Mesangial cell (primary cell): ENCODE data around the gene ABRAXAS1. TPM values are rescaled to one million over a fixed set of nuclear protein-coding genes. Genes with fewer than 3 reads are reported as not detected.

Experiments
- total RNA-seq: library from RNA; depleted of rRNA; stranded (reverse); fragments of >200 nt; gene quantifications from 2 replicates; pipeline ENCODE4 v1.2.3, GENCODE V29; 2015

ABRAXAS1 gene
- total RNA-seq: 5.7 and 12.0 TPM in 2 replicates

GRCh38 chr4:83484500-83485461 lies at the start of gene ABRAXAS1:
TSS of gene ABRAXAS1 (minus strand) at chr4:83485100. CDS start at chr4:83485072, 28 bp downstream.

DNA sequence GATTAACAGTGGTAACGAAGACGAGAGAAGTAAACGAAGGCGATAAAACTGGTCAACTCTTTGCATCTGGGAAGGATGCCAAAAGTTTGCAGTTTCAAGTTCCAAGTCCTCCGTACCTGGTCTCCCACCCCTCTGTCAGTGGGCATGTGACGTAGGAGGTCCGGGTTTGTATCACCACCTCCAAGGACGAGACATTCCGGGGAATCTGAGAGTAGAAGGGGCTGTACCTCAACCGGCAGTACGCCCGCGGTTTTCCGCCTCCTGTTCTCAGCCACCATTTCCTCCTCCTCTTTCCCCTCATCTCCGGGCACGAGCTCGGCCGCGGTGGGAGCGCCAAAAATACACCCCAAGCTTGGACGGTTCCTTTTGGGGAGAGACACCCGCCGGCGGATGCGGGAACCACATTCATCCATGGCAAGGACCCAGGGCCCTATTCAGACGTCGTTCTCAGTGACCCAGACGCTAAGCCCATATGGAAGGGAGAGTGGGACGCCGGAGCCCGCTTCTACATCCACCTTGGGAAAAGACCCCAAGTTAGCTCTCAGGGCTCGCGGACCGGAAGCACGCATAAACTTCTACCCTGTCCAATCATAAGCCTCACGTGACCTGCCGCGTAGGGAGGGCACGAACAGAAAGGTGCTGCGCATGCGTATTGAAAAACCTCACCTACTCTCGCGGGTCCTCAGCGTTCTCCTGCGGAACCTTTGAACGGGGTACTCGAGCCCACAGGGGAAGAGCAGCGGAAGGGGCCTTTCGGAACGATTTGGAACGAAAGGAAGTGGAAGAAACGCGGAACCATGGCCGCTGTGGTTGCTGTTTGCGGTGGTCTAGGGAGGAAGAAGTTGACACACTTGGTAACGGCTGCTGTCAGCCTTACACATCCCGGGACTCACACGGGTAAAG lies 29.4 kb downstream of the ABRAXAS1 start, which contains the start of the genes HELQ and MRPS18C:
HELQ (minus strand) TSS at position 543 of the 903 bp plus-strand sequence; CDS start at position 413, 130 bp downstream.
MRPS18C (plus strand) TSS at position 778 of the 903 bp plus-strand sequence; CDS start at position 798, 20 bp downstream.

Other genes starting within 250 kb of the ABRAXAS1 start
- 10.9 and 19.4 TPM in 2 replicates for gene COQ2, start 200.3 kb downstream of the ABRAXAS1 start, total RNA-seq
- gene HPSE, start 150.3 kb downstream of the ABRAXAS1 start, total RNA-seq: 1.3 and 1.6 TPM in 2 replicates
- 4.1 TPM in 2 replicates for gene HELQ, start 29.3 kb downstream of the ABRAXAS1 start, total RNA-seq
- 17.8 and 17.9 TPM in 2 replicates for gene MRPS18C, start 29.0 kb downstream of the ABRAXAS1 start, total RNA-seq
- 5.4 and 5.6 TPM in 2 replicates for gene GPAT3, start 51.0 kb upstream of the ABRAXAS1 start, total RNA-seq